Naive thymus-derived CD8-positive, alpha-beta T cell (primary cell): ENCODE data around the gene MATN1. TPM values are rescaled to one million over a fixed set of nuclear protein-coding genes. Genes with fewer than 3 reads are reported as not detected.

ENCODE experiments used
- ATAC-seq, 2 donors: fragments of 150-1000 bp; cut with Tn5 transposase in 1 of 2; sonication (Bioruptor Pico), chemical (Tn5 transposase) in 1 of 2; 1 replicate in 1 of 2; 2 replicates in 1 of 2; pipeline ENCODE4 v1.10.0; 2021; ENCODE audit warnings: mild to moderate bottlenecking in 2 of 2, moderate library complexity in 2 of 2
- POLR2A ChIA-PET: fragments of 350-600 bp; sonication (Branson Sonifier 250); formaldehyde crosslinking; loops from one replicate; lab custom pipeline; 2021; ENCODE audit warnings: antibody characterized with exemption; lab: Charles Lee
- DNase-seq, 10 donors: peaks; one replicate each; pipeline versions ENCODE4 v3.0.0 to v3.0.0-alpha.2; 2020 to 2022
- H3K27ac Mint-ChIP-seq, 10 donors: one replicate each; pipeline ENCODE4 v1.8.0; 2020 to 2022; ENCODE audit warnings: mild to moderate bottlenecking in 10 of 10, mixed read lengths in 10 of 10, moderate library complexity in 4 of 10, inconsistent platforms in 1 of 10
- H3K27me3 Mint-ChIP-seq, 5 donors: one replicate each; pipeline ENCODE4 v1.8.0; 2021 to 2022; ENCODE audit warnings: mixed read lengths in 5 of 5
- H3K36me3 Mint-ChIP-seq, 3 donors: one replicate each; pipeline ENCODE4 v1.8.0; 2020 to 2022; ENCODE audit warnings: mixed read lengths in 3 of 3, mild to moderate bottlenecking in 2 of 3, inconsistent platforms in 1 of 3
- H3K4me1 Mint-ChIP-seq, 4 donors: one replicate each; pipeline ENCODE4 v1.8.0; 2021 to 2022; ENCODE audit warnings: mixed read lengths in 4 of 4
- H3K4me3 Mint-ChIP-seq, 10 donors: one replicate each; pipeline ENCODE4 v1.8.0; 2020 to 2022; ENCODE audit warnings: mild to moderate bottlenecking in 10 of 10, mixed read lengths in 10 of 10, moderate library complexity in 6 of 10, inconsistent platforms in 1 of 10
- H3K9me3 Mint-ChIP-seq, 9 donors: one replicate each; pipeline ENCODE4 v1.8.0; 2020 to 2022; ENCODE audit warnings: mixed read lengths in 9 of 9, mild to moderate bottlenecking in 3 of 9, inconsistent platforms in 1 of 9, moderate library complexity in 1 of 9
- polyA plus RNA-seq, 3 donors: library from polyadenylated mRNA; unstranded; fragments of 300-500 nt; fragmentation: Illumina TruSeq; gene quantifications; one replicate each; pipeline ENCODE4 v1.2.3, GENCODE V29; 2021
- total RNA-seq, 8 experiments: library from RNA in 2 of 8; stranded (reverse) in 2 of 8; gene quantifications; one replicate each; pipeline ENCODE4 v1.2.3 and lab custom pipeline; 2021 to 2026

MATN1 gene
- total and polyA plus RNA-seq, 5 experiments from 2014 or later, result 0.07 to 0.96 (median 0.47) TPM; not detected in 2

DNA sequence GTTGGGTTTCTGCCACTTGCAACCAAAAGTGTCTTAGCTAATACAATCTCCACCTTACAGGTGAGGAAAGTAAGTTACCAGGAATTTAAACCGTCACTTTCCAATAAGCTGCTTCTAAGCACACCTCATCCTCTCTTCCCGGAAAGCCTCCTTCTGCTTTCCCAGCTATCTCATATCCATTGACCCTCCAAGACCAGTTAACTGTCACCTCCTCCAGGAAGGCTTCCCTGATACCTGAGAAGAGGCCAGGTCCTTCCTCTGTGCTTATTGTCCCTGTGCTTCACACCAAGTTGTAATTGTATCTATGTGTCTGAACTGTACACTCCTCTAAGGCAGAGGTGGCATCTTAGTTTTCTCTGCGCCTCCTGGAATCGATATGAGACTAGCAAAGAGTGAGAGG is 11.2 kb upstream of the MATN1 start:
- ATAC-seq, result no peak
- peak overlapping the region in 9 of 10 donors; percentile 28 to 92 (median 70) for H3K27ac Mint-ChIP-seq
- H3K36me3 Mint-ChIP-seq, result peaks cover 8 to 71% (median 36%) of the 10 kb centered on the region in 3 donors
- H3K4me1 Mint-ChIP-seq, result peaks cover 29 to 57% (median 53%) of the 10 kb centered on the region in 4 donors
- no peak overlapping the region for H3K4me3 Mint-ChIP-seq
- POLR2A ChIA-PET, result interaction anchor here (1.3 to 41.4 kb wide), 3 partner anchors 11 to 21 kb away, joined by 3 to 1432 read pairs (median 58); partner anchors contain the start of genes LAPTM5 and MATN1
- peaks cover 0 to 3% (median 0%) of the 10 kb centered on the region in 9 donors for H3K9me3 Mint-ChIP-seq
- H3K27me3 Mint-ChIP-seq, result no peaks in the 10 kb centered on the region
- no peak for DNase-seq

DNA sequence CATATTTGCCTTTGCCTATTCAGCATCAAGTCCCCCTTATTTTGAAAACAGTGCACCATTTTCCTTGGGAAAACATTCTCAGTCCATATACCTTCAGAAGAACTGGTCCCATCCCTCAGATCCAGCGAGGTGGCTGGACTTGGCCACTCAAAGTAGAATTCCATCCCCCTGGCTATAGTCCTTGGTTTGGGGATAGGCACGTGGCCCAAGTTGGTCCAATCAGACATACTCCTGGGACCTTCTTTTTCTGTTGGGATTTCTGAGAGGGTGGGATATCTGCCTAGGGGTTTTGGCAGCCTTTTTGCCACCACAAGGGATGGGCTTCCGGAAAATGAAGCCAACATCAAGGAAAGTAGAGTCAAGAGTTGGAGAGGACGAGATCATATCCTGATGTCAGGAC is 10.7 kb upstream of the MATN1 start:
- H3K4me1 Mint-ChIP-seq, result peaks cover 29 to 54% (median 50%) of the 10 kb centered on the region in 4 donors
- DNase-seq (no peak), ATAC-seq (no peak)
- peak overlapping the region in 6 of 10 donors; percentile 15 to 88 (median 69) for H3K27ac Mint-ChIP-seq
- H3K9me3 Mint-ChIP-seq, result peaks cover 0 to 3% (median 0%) of the 10 kb centered on the region in 9 donors
- POLR2A ChIA-PET, result interaction anchor here (6.5 to 41.4 kb wide), 2 partner anchors 14 to 21 kb away, joined by 58 to 1432 read pairs; partner anchors contain the start of gene LAPTM5
- H3K27me3 Mint-ChIP-seq, result no peaks in the 10 kb centered on the region
- H3K4me3 Mint-ChIP-seq, result no peak overlapping the region
- peaks cover 8 to 67% (median 34%) of the 10 kb centered on the region in 3 donors for H3K36me3 Mint-ChIP-seq

DNA sequence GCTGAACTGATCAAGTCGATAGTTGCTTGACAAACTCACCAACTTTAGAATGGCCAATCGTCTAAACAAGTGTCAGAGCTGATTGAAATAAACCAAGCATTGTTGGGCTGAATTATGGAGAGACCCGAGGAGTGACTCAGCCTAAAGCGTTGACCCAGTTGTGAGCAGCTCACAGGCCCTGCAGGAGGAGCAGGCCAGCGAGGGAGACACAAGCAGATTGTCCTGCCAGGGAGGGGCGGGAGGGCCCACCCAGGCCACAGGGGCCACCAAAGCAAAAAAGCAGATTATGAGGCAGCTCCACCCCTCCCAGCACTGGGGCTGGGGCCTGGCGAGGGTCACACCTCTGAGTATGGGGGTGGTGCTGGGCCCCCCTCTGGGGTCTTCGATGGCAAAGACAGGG is 10.1 kb upstream of the MATN1 start:
- DNase-seq (no peak), ATAC-seq (no peak)
- Mint-ChIP-seq H3K27ac (peak overlapping the region in 5 of 10 donors; percentile 15 to 92 (median 87)), H3K4me3 (no peak overlapping the region), H3K36me3 (peaks cover 4 to 60% (median 29%) of the 10 kb centered on the region in 3 donors), H3K4me1 (peaks cover 26 to 54% (median 44%) of the 10 kb centered on the region in 4 donors), H3K27me3 (no peaks in the 10 kb centered on the region), H3K9me3 (peaks cover 0 to 1% (median 0%) of the 10 kb centered on the region in 9 donors)
- POLR2A ChIA-PET, result interaction anchor here (2.7 to 41.4 kb wide), 3 partner anchors 13 to 46 kb away, joined by 8 to 1432 read pairs (median 58); partner anchors contain the start of gene LAPTM5

DNA sequence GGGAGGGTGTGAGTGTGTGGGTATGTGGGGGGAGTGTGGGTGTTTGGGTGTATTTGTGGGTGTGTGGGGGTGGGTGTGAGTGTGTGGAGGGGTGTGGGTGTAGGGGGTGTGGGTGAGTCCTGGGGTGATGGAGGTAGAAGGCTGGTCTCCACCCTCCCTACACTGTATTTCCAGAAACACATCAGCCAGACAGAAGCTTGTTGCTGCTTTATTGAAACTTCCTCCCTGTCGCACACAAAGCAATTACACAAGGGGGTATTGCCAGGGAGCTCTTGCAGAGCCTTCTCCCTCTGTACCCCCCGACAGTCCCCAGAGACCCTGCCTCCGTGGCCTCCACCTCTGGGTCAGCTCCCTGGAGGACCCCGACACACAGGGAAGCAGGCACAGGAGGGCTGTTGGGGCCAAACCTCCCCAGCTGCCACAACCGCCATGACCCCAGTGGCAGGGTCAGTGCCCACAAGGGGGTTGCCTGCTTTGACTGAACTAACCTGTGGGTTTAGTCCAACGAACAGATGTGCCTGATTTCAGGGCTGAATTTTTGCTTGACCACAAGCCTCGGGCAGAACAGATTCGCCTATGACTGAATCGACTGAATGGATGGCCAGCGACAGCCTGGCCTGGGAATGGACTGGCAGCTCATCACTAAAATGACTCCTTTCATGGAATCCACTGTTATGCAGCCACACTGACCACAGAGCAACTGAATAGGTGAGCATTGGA is 9.1 kb upstream of the MATN1 start:
- H3K4me1 Mint-ChIP-seq, result peaks cover 18 to 55% (median 34%) of the 10 kb centered on the region in 4 donors
- ATAC-seq, result peak; percentile 72 to 78
- H3K27me3 Mint-ChIP-seq, result no peaks in the 10 kb centered on the region
- peak overlapping the region; percentile 68 to 92 (median 86) for H3K27ac Mint-ChIP-seq
- DNase-seq, result no peak
- H3K4me3 Mint-ChIP-seq, result peak overlapping the region in 1 of 10 donors; percentile 18
- H3K9me3 Mint-ChIP-seq, result no peaks in the 10 kb centered on the region
- H3K36me3 Mint-ChIP-seq, result peaks cover 4 to 56% (median 23%) of the 10 kb centered on the region in 3 donors
- POLR2A ChIA-PET, result interaction anchor here (2.7 to 41.4 kb wide), 3 partner anchors 12 to 47 kb away, joined by 8 to 1432 read pairs (median 58); partner anchors contain the start of gene LAPTM5

DNA sequence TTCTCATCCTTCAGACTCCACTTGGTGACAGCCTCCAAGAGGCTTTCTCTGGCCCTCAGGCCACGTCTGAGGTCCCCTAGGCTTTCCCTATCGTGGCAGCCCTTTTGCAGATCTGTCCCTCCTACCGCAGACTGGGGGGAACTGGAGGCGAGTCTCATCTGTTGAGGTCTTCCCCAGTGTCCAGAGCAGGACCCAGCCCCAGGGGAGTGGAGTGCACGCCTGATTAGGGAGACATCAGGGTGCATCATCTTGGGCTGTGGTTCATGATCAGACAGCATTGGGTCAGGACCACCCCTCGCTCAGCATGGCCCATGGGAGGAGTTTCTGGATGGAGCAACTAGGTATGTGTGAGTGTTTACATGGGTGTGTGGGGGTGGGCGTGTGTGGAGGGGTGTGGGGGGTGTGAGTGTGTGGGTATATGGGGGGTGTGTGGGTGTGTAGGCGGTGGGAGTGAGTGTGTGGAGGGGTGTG is 8.5 kb upstream of the MATN1 start:
- ATAC-seq, result peak; percentile 21 to 27
- Mint-ChIP-seq H3K4me3 (peak overlapping the region in 5 of 10 donors; percentile 18 to 77 (median 45)), H3K36me3 (peaks cover 0 to 54% (median 17%) of the 10 kb centered on the region in 3 donors), H3K4me1 (peaks cover 15 to 56% (median 30%) of the 10 kb centered on the region in 4 donors), H3K27me3 (no peaks in the 10 kb centered on the region), H3K27ac (peak overlapping the region; percentile 84 to 94 (median 92)), H3K9me3 (no peaks in the 10 kb centered on the region)
- POLR2A ChIA-PET, result interaction anchor here (2.7 to 41.4 kb wide), 3 partner anchors 12 to 47 kb away, joined by 8 to 1432 read pairs (median 58); partner anchors contain the start of gene LAPTM5
- DNase-seq, result no peak

DNA sequence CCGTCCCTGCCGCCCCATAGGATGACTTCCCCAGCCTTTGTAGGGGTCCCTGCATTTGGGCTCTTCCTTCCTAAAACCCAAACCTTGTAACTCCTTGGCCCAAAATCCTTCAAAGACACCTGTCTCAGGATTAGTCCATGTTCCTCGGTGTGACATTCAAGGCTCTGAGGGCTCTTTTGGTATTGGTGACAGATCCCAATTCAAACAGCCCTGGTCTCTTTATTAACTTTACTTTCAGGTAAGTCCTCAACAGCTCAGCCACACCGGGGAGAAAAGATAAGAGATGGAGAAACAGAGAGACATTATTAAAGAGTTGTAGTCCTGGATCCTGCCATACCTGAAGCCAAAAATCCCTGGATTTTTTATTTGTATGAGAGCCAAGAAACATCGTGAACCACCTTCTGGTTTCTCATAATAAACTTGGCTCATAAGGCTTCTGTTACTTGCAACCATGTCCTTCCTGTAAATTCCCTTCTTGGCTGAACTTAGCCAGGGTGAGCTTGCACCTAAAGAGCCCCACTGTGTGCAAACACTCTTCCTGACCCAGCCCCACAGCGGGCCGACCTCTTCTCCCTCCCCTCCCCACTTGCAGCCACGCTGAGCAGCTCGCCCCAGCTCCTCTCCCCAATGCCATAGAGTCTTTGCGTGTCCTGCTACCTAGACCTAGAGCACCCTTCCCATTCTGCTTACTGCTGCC is 7.9 kb upstream of the MATN1 start:
- Mint-ChIP-seq H3K4me3 (peak overlapping the region in 4 of 10 donors; percentile 18 to 77 (median 54)), H3K27ac (peak overlapping the region; percentile 84 to 94 (median 92)), H3K36me3 (peaks cover 0 to 52% (median 15%) of the 10 kb centered on the region in 3 donors), H3K9me3 (no peaks in the 10 kb centered on the region), H3K4me1 (peaks cover 15 to 56% (median 27%) of the 10 kb centered on the region in 4 donors), H3K27me3 (no peaks in the 10 kb centered on the region)
- ATAC-seq (peak; percentile 4 to 10), DNase-seq (no peak)
- POLR2A ChIA-PET, result interaction anchor here (2.7 to 41.4 kb wide), 3 partner anchors 11 to 48 kb away, joined by 8 to 1432 read pairs (median 58); partner anchors contain the start of gene LAPTM5

GRCh38 chr1:30730346-30731108 is 7.1 kb upstream of the MATN1 start:
- H3K27ac Mint-ChIP-seq, result peak overlapping the region; percentile 27 to 94 (median 87)
- POLR2A ChIA-PET, result interaction anchor here (1.0 to 41.4 kb wide), 5 partner anchors 8 to 49 kb away, joined by 4 to 1432 read pairs (median 8); partner anchors contain the start of gene LAPTM5
- no peaks in the 10 kb centered on the region for H3K9me3 Mint-ChIP-seq

GRCh38 chr1:30729901-30730300 is 6.5 kb upstream of the MATN1 start:
- H3K27me3 Mint-ChIP-seq, result no peaks in the 10 kb centered on the region
- H3K27ac Mint-ChIP-seq, result peak overlapping the region in 6 of 10 donors; percentile 8 to 87 (median 40)
- peaks cover 15 to 52% (median 28%) of the 10 kb centered on the region in 4 donors for H3K4me1 Mint-ChIP-seq
- ATAC-seq (no peak), DNase-seq (no peak)
- POLR2A ChIA-PET, result interaction anchor here (0.8 to 41.4 kb wide), 5 partner anchors 9 to 50 kb away, joined by 4 to 1432 read pairs (median 8); partner anchors contain the start of gene LAPTM5
- peaks cover 0 to 52% (median 6%) of the 10 kb centered on the region in 3 donors for H3K36me3 Mint-ChIP-seq
- no peak overlapping the region for H3K4me3 Mint-ChIP-seq
- no peaks in the 10 kb centered on the region for H3K9me3 Mint-ChIP-seq

More at GRCh38 chr1:30730346-30731108, 7.1 kb upstream of the MATN1 start:
- no peak for DNase-seq
- peaks cover 12 to 56% (median 25%) of the 10 kb centered on the region in 4 donors for H3K4me1 Mint-ChIP-seq
- H3K4me3 Mint-ChIP-seq, result no peak overlapping the region
- peaks cover 0 to 52% (median 10%) of the 10 kb centered on the region in 3 donors for H3K36me3 Mint-ChIP-seq
- H3K27me3 Mint-ChIP-seq, result no peaks in the 10 kb centered on the region
- ATAC-seq, result no peak

GRCh38 chr1:30728832-30729638 is 5.7 kb upstream of the MATN1 start:
- H3K36me3 Mint-ChIP-seq, result peaks cover 0 to 48% (median 1%) of the 10 kb centered on the region in 3 donors
- ATAC-seq, result no peak

DNA sequence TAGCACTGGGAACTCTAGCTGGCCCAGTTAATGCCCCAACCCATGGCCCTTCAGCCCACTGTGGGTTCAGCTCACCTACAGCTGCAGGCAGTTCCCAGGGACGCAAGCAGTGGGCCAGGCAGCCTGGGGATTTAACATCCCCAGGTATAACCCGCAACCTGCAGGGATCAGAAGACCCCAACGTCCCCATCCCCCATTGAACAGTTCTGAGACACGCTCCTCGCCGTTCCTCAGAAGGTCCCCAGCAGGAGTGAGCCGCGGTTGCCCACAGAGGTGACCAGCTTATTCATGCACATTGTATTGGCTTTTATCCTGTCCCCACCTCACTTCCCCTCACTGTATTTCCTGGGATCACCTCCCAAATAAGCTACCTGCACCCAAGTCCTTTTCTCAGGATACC is 5.0 kb upstream of the MATN1 start:
- Mint-ChIP-seq H3K9me3 (no peaks in the 10 kb centered on the region), H3K4me3 (no peak overlapping the region), H3K27ac (peak overlapping the region in 3 of 10 donors; percentile 15 to 87 (median 41)), H3K36me3 (peaks cover 0 to 44% (median 1%) of the 10 kb centered on the region in 3 donors), H3K27me3 (no peaks in the 10 kb centered on the region), H3K4me1 (peaks cover 20 to 55% (median 39%) of the 10 kb centered on the region in 4 donors)
- DNase-seq (no peak), ATAC-seq (no peak)
- POLR2A ChIA-PET, result interaction anchor here (0.6 to 41.4 kb wide), 4 partner anchors 8 to 1132 kb away, joined by 3 to 1432 read pairs (median 33); partner anchors contain the start of gene LAPTM5

More at GRCh38 chr1:30728832-30729638, 5.7 kb upstream of the MATN1 start:
- Mint-ChIP-seq H3K27ac (peak overlapping the region in 9 of 10 donors; percentile 15 to 87 (median 41)), H3K4me3 (no peak overlapping the region), H3K9me3 (no peaks in the 10 kb centered on the region), H3K27me3 (no peaks in the 10 kb centered on the region), H3K4me1 (peaks cover 18 to 54% (median 34%) of the 10 kb centered on the region in 4 donors)
- DNase-seq, result no peak
- POLR2A ChIA-PET, result interaction anchor here (0.8 to 41.4 kb wide), 5 partner anchors 9 to 54 kb away, joined by 7 to 1432 read pairs (median 8); partner anchors contain the start of gene LAPTM5
